HG03025 (cell line): ENCODE results near the gene LCE3E.
"Not testable (repeated sequence)": the region's sequence is repeated elsewhere in the genome, so short reads cannot be mapped to it uniquely, and the experiment has no call there.

Experiments used
- ATAC-seq: cut with Tn5 transposase; IDR thresholded peaks from one replicate; pipeline ENCODE4 v1.9.1; 2021; ENCODE audit warnings: mild to moderate bottlenecking, moderate library complexity; ENCODE audit not compliant: unreplicated experiment, low FRiP score

LCE3E gene, protein sequence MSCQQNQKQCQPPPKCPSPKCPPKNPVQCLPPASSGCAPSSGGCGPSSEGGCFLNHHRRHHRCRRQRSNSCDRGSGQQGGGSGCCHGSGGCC

DNA sequence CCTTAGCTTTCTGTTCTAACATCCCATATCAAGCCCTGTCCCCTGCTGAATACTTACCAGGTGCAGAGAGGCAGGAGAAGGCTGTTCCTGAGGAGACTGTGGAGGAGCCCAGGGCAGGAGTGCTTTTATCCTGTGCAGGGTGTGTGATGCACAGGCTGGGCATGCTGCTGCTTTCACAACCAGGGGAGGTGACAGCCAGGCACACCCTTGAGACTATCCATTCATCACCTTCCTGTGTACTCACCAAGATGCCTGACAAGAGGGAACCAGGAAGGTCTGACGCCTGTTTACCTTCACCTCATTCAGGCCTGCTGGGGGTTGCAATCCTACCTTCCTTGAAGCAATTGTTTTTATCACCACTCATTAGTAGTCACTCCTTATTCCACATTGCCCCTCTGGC is at the start of gene LCE3E:
Gene LCE3E, minus strand, starts transcription at position 100 of the 400 bp plus-strand sequence. CDS start 572 bp downstream, outside the sequence.
- no peak for ATAC-seq

DNA sequence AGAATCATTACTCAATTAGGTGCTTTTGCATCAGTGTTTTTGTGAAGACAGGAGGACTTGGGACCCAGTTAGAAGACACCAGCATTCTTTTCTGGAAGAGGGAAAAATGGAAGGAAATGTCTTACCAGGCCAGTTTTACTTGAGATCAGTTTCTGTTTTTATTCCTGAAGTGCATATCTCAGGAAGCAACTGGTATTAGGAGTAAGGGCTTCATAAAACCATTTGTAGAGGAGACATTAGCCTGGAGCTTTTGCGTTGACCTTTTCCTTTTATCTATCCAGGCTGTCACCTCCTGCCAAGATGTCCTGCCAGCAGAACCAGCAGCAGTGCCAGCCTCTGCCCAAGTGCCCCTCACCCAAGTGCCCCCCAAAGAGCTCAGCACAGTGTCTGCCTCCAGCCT is 46.9 kb upstream of the LCE3E start, which contains the start of gene LCE3B:
Gene LCE3B, plus strand, starts transcription at position 301 of the 400 bp plus-strand sequence. Its CDS starts 0 bp downstream, at position 301.
- ATAC-seq, result no peak

DNA sequence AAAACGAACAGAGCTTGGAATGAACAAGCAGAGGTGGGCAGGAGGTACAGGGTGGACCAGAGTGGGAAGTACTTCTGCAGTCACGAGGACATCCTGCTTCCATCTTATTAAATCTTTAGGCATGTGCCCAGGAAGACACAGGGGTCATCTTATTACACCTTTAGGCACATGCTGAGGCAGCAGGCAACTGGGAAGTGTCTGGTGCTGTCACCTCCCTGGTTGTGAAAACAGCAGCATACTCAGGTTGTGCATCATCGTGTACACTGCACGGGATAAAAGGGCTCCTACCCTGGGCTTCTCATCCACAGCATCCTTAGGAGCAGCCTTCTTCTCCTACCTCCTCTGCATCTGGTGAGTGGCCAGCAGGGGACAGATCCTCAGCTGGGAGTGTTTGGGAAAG is 33.4 kb upstream of the LCE3E start, which contains the start of gene LCE3C:
Gene LCE3C, plus strand, starts transcription at position 301 of the 400 bp plus-strand sequence. CDS start 498 bp downstream, outside the sequence.
- ATAC-seq, result no peak

DNA sequence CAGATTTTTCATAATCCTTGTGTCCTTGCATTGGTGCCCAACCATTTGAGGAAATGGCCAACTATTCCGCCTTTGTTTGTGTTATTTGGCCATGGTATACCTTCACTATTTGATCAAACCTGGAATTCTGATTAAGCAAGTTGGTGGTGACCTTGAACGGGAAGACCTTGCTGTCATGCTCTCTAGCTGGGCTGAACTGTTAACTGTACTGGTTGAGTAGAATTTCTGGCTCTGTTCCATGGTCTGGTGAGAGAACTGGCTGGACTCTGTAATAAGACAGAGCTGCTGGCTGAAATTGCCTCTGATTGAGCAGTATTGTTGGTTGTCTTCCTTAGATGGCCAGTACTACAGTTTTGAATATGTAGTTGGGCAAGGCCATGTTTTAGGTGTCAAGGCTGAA is 30.4 kb upstream of the LCE3E start:
- ATAC-seq, result no peak

DNA sequence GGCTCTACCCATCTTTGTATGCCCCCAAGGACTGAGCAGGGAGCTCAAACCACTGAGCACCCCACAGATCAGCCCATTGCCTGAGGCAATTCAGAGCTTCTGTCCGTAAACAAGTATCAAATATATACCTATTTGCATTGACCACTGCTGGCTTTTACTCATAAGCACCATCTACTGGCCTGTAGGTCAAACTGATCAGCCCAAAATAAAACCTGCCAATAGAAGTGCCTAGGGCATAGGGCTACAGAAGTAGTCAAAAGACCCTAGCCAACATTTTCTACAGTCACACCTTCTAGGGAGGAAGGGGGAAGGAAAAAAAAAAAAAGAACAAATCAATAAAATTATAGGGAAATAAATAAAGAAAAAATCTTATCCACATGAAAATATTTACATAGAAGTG is 19.0 kb upstream of the LCE3E start:
- no peak for ATAC-seq

DNA sequence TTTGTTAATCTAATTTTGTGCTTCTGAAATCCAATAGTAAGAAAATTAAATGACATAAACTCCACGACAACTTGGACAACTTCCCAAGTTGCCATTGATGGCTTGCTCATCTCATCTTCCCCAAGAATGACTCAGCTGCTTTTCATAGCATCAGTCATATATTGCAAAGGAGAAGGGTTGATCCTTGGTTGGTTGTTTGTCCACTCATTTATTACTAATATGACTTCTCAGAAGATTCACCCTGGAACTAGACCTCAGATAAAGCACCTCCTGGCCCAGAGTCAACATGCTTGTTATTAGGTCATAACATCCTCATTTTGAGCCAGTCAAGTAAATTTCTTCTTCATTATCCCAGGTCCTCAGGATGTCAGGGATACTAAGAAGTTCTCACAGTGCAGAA is 16.1 kb upstream of the LCE3E start:
- ATAC-seq, result no peak

DNA sequence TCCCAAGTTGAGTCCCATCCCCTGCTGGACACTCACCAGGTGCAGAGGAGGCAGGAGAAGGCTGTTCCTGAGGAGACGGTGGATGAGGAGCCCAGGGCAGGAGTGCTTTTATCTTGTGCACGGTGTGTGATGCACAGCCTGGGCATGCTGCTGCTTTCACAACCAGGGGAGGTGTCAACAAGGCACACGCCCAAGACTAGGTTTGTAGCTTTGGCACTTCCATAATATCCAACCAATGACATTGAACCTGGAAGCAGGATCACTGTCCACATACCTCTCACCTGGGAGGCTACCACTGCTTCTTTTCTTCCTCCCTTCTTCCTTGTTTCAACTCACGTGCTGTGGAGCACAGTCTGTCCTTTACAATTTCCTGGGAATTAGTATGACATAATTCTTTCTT is 13.9 kb upstream of the LCE3E start, which contains the start of gene LCE3D:
Gene LCE3D, minus strand, starts transcription at position 84 of the 400 bp plus-strand sequence. CDS start 580 bp downstream, outside the sequence.
- no peak for ATAC-seq

DNA sequence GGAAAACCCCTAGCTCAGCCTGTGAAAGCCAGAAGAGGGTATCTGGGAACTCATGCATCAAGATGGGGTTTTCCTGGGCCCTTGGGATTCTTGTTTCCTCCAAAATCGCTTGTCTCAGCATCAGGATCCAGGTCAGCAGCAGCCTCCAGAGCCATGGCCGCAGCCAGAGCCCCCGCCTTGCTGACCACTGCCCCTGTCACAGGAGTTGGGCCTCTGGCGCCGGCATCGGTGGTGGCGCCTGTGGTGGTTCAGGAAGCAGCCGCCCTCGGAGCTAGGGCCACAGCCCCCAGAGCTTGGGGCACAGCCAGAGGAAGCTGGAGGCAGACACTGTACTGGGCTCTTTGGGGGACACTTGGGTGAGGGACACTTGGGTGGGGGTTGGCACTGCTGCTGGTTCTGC is 12.9 kb upstream of the LCE3E start:
- not testable (repeated sequence) for ATAC-seq

DNA sequence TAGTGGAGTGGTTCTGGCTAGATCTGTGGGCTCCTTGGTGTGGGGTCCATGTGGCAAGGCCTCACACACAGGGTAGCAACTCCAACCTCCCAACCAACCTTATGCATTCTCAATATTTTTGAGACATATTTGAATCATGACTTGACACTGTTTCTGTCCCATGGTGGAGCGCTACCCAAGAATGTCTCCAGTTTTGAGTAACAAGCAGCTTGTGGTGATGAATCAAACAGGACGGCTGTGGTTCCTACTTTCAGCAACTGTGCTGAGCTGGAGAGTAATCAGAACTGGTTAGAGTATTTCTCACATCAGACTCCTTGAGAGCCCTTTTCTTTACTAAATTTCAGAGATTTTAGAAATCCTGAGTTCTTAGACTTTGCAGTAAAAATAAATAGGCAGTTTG is 10.6 kb upstream of the LCE3E start:
- ATAC-seq, result no peak

DNA sequence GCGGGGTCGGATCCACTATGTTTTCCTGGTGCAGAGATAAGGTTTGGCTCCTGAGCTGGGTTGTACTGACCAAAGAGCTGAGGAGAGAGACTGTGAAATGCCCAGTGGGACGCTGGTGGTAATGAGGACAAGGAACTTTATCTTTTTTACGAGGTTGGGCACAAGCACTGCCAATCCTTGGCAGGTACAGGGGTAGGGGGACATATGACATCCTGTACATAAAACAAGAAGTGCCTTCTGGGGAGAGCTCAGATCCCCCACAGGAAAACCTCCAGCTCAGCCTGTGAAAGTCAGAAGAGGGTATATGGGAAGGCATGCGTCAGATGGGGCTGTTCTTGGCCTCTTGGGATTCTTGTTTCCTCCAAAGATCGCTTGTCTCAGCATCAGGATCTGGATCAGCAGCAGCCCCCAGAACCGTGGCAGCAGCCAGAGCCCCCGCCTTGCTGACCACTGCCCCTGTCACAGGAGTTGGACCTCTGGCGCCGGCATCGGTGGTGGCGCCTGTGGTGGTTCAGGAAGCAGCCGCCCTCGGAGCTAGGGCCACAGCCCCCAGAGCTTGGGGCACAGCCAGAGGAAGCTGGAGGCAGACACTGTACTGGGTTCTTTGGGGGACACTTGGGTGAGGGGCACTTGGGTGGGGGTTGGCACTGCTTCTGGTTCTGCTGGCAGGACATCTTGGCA is 905 bp downstream of the LCE3E start:
- no peak for ATAC-seq

DNA sequence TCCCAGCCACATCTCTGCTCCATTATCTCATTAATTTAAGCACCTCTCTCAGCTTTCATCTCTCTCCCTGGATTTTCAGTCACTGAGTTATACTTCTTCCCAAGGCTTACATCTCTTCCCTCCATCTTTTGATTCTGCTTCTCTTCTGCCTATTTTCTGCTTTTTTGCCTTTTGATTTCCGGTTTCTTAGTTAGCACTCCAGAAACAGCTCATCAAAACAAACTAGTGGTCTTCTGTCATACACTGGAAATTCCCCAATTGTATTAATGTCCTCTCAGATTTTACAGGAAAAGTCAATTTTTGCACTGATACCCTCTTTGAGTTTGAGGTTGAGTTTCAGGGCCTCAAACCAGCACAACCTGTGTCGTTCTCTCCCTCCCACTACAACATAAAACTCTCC is 1.5 kb downstream of the LCE3E start:
- no peak for ATAC-seq

DNA sequence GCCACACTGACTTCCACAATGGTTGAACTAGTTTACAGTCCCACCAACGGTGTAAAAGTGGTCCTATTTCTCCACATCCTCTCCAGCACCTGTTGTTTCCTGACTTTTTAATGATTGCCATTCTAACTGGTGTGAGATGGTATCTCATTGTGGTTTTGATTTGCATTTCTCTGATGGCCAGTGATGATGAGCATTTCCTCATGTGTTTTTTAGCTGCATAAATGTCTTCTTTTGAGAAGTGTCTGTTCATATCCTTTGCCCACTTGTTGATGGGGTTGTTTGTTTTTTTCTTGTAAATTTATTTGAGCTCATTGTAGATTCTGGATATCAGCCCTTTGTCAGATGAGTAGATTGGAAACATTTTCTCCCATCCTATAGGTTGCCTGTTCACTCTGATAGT is 18.2 kb downstream of the LCE3E start:
- ATAC-seq, result not testable (repeated sequence)

DNA sequence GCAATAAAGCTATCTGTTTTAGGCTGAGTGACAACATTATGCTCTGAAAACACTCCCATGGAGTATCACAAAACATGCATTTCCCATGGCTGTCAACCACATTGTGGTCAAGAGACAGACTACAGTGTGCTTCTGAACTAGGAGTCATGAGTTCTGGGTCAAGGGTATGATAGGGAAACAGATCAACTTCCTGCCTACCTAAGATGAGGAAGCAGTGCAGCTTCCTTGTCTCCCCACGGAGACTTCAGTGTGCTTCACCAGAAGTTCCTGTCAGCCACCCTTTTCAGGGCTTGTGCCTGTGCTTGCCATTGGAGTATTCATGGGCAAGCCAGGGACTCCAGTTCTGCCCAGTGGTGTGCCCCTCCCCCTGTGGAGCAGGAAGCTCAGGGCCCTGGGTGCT is 19.9 kb downstream of the LCE3E start:
- ATAC-seq, result no peak

DNA sequence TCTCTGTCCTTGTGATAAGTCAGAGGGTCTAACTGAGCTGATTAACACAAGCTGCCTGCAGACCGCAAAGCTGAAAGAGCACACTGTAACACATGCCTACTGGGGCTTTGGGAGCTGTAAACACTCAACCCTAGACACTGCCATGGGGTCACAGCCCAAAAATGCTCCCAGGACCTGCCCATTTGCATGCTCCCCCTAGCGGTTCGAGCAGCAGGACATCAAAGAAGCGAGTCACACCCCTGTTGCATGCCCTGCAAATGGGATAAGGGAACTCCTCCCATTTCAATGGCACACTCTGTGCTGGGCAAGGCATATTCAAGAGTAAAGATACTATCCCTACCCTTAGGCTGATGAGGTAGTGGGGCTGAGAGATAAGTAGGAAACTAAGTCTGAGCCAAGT is 22.8 kb downstream of the LCE3E start:
- ATAC-seq, result no peak

DNA sequence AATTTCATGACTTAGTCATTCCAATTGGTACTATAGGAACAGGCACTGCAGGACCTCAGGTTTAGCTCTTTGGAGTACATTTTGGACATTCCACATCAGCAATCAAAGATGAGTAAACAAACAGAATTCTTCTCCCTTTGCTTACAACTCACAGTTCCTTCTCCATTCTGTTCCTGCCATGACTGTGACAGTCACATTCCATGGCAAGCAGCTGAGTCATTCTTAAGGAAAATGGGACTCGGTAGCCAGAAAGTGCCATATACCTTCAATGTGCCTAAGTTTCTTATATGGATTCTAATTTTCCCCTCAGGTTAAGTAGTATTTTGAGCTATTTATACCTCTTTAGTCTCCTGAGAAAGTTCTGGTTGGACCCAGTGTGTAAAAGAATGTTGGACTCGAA is 26.7 kb downstream of the LCE3E start:
- ATAC-seq, result no peak

DNA sequence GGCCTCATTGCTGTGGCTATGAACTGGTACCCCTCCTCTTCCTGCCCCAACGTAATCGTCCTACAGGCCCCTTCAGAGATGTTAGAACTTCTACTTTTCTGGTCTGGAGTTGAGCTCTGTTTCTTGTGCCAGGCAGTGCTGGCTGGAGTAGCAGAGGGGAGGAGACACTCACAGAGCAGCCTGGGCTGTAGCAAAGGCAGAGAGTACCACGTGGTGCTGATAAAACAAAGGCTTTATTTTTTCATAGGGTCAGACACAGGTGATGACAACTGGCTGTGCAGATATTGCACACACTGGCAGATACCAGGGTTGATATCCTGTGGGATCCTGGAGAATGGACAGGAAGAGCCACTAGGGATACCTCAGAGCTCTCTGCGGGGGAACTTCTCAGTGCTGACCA is 29.1 kb downstream of the LCE3E start:
- ATAC-seq, result no peak

DNA sequence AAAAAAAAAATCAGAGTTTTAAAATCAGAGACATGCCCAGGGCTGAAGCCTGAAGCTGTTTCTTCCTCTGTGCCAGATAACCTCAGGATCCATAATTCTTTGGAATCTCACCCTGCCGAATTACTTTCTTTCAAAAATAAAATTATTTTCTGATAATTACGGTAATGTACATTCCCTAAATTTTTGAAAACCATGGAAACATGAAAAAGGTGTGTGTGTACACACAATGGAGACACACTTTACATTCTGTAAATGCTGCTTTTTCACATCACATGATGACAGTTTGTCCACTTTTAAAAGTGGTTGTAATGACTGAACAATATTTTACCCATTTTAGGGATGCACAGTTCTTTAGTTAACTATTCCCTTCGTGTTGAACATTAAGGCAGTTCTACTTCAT is 30.8 kb downstream of the LCE3E start:
- ATAC-seq, result no peak

DNA sequence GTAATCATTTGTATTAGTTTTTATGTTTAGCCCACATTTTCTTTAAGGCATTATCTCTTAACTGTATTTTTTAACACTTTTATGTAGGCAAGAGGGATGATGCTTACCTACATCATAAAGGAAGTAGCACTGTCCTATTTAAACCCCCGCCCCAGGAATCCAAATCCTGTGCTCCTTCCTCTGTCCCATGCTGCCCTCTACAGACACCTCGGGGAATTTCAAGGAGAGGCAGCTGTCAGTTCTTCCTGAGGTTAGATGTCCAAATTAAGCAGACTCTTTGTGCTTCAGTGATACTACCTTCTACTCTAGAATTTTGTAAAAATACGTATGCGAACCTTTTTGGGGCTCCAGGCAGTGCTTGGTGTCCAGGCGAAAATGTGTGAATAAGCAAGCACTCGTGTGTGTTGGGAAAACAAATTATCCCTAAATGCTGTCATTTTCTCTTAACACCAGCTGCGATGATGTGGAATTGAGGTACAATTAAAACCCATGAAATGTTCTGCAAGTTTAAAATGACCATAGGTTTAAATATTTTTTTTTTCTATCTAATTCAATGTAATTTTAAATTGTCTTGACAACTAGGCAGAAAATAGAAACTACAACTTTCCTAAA is 33.1 kb downstream of the LCE3E start:
- no peak for ATAC-seq

DNA sequence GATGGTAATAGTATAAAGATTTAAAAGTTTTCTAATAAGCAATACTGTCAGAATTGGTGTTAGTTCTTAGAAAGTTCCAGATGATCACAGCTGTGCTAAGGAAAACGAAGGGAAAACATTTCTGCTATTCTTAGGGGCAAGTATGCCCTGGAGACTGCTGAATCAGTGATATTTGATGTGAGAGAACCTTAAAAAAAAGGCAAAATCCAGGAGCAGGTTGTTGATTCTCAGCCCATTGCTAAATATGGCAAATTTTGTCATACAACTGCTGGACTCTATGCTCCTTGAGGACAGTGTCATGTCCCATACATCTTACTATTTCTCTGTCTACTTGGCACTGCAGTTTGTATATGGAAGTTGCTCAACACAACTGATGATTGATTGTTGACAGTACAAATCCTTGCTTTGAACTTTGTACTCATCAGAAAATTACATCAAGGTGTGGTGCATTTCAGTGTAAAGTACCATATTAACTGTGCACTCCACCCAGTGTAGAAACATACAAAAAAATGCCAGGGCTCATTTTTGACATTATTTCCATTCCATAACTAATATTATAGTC is 41.4 kb downstream of the LCE3E start:
- no peak for ATAC-seq

DNA sequence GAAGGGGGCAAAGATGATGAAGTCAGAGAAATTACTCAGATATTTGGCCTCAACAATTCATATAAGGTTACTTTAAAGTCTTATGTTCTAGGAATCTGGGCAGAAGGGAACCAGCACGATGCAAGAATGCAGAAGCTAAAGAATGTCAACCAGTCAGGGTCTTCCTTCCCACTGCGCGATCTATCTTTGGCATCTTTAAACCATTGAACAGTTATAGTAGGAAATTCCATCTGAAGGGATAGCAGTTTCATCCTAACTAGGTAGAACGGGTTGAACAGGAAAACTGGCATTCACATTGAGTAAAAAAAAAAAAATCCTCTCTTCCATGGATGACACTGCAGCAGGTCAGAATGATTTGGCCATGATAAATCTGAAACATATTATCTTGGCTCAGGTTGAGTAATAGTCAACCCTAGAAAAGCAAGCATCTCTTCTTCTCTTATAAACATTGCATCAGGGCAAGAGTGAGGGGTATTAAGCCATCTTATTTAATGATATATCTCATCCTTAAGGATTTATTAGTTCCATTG is 46.0 kb downstream of the LCE3E start:
- ATAC-seq, result no peak

DNA sequence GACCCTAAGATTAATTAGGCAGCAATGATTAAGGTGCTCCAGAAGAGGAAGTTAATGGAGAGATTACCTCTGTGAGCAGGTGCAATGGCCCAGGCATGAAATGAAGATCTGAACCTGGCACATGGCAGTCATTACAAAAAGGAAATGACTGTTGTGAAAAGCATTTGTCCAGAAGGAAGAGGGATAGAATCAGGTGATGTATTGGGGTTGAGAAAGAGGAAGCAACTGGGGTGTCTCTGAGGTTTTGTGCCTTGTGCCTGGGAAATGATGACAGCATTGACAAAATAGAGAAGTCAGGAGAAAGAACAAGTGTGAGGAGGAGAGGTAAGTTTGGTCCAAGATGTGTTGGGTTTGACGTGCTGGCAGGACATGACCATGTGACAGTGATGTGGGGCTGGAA is 46.7 kb downstream of the LCE3E start:
- no peak for ATAC-seq
